OCI-LY1 (cell line): ENCODE data around the gene FRG2B.
"Not testable (repeated sequence)": the region's sequence is repeated elsewhere in the genome, so short reads cannot be mapped to it uniquely, and the experiment has no call there.

ENCODE experiments used
- H2AFZ ChIP-seq: fragments of 200-600 bp; sonication (generic), shearing (Covaris generic); 2 replicates; pipeline ENCODE4 v1.6.0; 2014; ENCODE audit warnings: antibody characterized with exemption, mild to moderate bottlenecking, low read length
- H3F3A ChIP-seq: fragments of 200-600 bp; sonication (generic), shearing (Covaris generic); 2 replicates; pipeline ENCODE4 v1.6.0; 2014; ENCODE audit warnings: mild to moderate bottlenecking, antibody characterized with exemption, low read length, moderate library complexity; ENCODE audit not compliant: insufficient read depth
- H3K27ac ChIP-seq: fragments of 200-600 bp; sonication (generic); 2 replicates; pipeline ENCODE4 v1.5.1; 2014; ENCODE audit warnings: low read length, mixed run types, mild to moderate bottlenecking, low read depth; ENCODE audit not compliant: poor library complexity, severe bottlenecking
- H3K27me3 ChIP-seq: fragments of 200-600 bp; sonication (generic); 2 replicates; pipeline ENCODE4 v1.6.0; 2014; ENCODE audit warnings: antibody characterized with exemption, mild to moderate bottlenecking, low read length, moderate library complexity; ENCODE audit not compliant: insufficient read depth
- H3K36me3 ChIP-seq: fragments of 200-600 bp; sonication (generic); 2 replicates; pipeline ENCODE4 v1.6.1; 2014; ENCODE audit warnings: mild to moderate bottlenecking, antibody characterized with exemption, low read length, moderate library complexity, mixed read lengths; ENCODE audit not compliant: insufficient read depth
- H3K4me1 ChIP-seq: fragments of 200-600 bp; sonication (generic); 2 replicates; pipeline ENCODE4 v1.5.1; 2014; ENCODE audit warnings: mild to moderate bottlenecking, low read length, moderate library complexity; ENCODE audit not compliant: insufficient read depth, severe bottlenecking
- H3K4me2 ChIP-seq: fragments of 200-600 bp; sonication (generic), shearing (Covaris generic); 2 replicates; pipeline ENCODE4 v1.6.1; 2014; ENCODE audit warnings: low read length
- H3K4me3 ChIP-seq: fragments of 200-600 bp; sonication (generic); 2 replicates; pipeline ENCODE4 v1.5.1; 2014; ENCODE audit warnings: low read length, low read depth, mild to moderate bottlenecking, mixed read lengths; ENCODE audit not compliant: poor library complexity, severe bottlenecking
- H3K79me2 ChIP-seq: fragments of 200-600 bp; shearing (Covaris generic); 2 replicates; pipeline ENCODE4 v1.6.1; 2016; ENCODE audit warnings: mixed run types, low read length, mixed read lengths; ENCODE audit not compliant: insufficient read depth
- H3K9ac ChIP-seq: fragments of 200-600 bp; sonication (generic), shearing (Covaris generic); 2 replicates; pipeline ENCODE4 v1.6.1; 2014; ENCODE audit warnings: mild to moderate bottlenecking, low read length, mixed read lengths
- H3K9me2 ChIP-seq: fragments of 200-600 bp; sonication (generic), shearing (Covaris generic); 2 replicates; pipeline ENCODE4 v1.6.1; 2014; ENCODE audit warnings: low read depth, mild to moderate bottlenecking, low read length, mixed read lengths
- H3K9me3 ChIP-seq: fragments of 200-600 bp; shearing (Covaris generic); 2 replicates; pipeline ENCODE4 v1.6.1; 2014; ENCODE audit warnings: low read length, mixed read lengths
- H4K20me1 ChIP-seq: fragments of 200-600 bp; sonication (generic), shearing (Covaris generic); 2 replicates; pipeline ENCODE4 v1.6.0; 2016; ENCODE audit warnings: mild to moderate bottlenecking, low read length; ENCODE audit not compliant: insufficient read depth
- EZH2 ChIP-seq: fragments of 200-600 bp; sonication (generic), shearing (Covaris generic); IDR thresholded peaks from 2 replicates; pipeline ENCODE4 v1.8.0; 2017; ENCODE audit warnings: borderline replicate concordance, mixed run types, mild to moderate bottlenecking, antibody characterized with exemption, low read length, moderate library complexity, mixed read lengths
- TF ChIP-seq, protein P1 (sequence below): fragments of 200-600 bp; sonication (generic), shearing (Covaris generic); IDR thresholded peaks from 2 replicates; pipeline ENCODE4 v1.5.1; 2017; ENCODE audit warnings: mild to moderate bottlenecking, antibody characterized with exemption, low read length, moderate library complexity, mixed read lengths

FRG2B gene

GRCh38 chr10:133592716-133593115 is 33.9 kb downstream of the FRG2B start:
- Histone ChIP-seq H3K9me2 (no peaks in the 10 kb centered on the region), H3K9me3 (no peaks in the 10 kb centered on the region), H3K27me3 (no peaks in the 10 kb centered on the region), H3K4me3 (no peak overlapping the region), H3K27ac (no peak overlapping the region), H3F3A (no peaks in the 10 kb centered on the region), H3K36me3 (no peaks in the 10 kb centered on the region), H3K9ac (no peak overlapping the region), H3K4me2 (no peak overlapping the region), H3K79me2 (no peaks in the 10 kb centered on the region), H3K4me1 (no peaks in the 10 kb centered on the region), H4K20me1 (no peaks in the 10 kb centered on the region), H2AFZ (no peak overlapping the region)
- no peak for TF ChIP-seq EZH2
- TF ChIP-seq, protein P1, sequence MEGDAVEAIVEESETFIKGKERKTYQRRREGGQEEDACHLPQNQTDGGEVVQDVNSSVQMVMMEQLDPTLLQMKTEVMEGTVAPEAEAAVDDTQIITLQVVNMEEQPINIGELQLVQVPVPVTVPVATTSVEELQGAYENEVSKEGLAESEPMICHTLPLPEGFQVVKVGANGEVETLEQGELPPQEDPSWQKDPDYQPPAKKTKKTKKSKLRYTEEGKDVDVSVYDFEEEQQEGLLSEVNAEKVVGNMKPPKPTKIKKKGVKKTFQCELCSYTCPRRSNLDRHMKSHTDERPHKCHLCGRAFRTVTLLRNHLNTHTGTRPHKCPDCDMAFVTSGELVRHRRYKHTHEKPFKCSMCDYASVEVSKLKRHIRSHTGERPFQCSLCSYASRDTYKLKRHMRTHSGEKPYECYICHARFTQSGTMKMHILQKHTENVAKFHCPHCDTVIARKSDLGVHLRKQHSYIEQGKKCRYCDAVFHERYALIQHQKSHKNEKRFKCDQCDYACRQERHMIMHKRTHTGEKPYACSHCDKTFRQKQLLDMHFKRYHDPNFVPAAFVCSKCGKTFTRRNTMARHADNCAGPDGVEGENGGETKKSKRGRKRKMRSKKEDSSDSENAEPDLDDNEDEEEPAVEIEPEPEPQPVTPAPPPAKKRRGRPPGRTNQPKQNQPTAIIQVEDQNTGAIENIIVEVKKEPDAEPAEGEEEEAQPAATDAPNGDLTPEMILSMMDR: no peak

DNA sequence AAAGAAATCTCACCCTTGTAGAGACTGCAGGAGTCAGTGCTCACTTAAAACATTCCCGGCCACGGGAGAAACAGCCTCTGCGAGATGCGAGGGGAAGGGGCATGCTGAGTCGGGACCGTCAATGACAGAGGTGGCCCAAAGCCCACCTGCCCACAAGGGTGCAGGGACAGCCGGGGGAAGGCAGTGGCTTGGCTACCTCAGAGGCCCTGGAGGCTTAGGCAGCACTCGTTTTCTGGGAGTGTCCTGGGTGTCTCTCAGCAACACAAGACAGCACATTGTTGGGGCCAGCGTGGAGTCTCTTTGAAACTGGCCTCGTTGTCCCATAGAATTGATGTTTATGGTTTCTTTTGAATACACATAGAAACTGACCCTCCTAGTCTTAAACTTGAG is 35.6 kb downstream of the FRG2B start:
- H3K9me3 ChIP-seq: no peaks in the 10 kb centered on the region
- H3K4me1 ChIP-seq: no peaks in the 10 kb centered on the region
- H2AFZ ChIP-seq: no peak overlapping the region
- H3K9me2 ChIP-seq: no peaks in the 10 kb centered on the region
- H3K36me3 ChIP-seq: no peaks in the 10 kb centered on the region
- no peaks in the 10 kb centered on the region for H3K79me2 ChIP-seq
- no peak overlapping the region for H3K9ac ChIP-seq
- H3K27ac ChIP-seq: no peak overlapping the region
- H4K20me1 ChIP-seq: no peaks in the 10 kb centered on the region
- H3F3A ChIP-seq: no peaks in the 10 kb centered on the region
- no peaks in the 10 kb centered on the region for H3K27me3 ChIP-seq
- TF ChIP-seq EZH2: no peak
- TF ChIP-seq, protein P1: no peak
- no peak overlapping the region for H3K4me2 ChIP-seq
- H3K4me3 ChIP-seq: no peak overlapping the region

DNA sequence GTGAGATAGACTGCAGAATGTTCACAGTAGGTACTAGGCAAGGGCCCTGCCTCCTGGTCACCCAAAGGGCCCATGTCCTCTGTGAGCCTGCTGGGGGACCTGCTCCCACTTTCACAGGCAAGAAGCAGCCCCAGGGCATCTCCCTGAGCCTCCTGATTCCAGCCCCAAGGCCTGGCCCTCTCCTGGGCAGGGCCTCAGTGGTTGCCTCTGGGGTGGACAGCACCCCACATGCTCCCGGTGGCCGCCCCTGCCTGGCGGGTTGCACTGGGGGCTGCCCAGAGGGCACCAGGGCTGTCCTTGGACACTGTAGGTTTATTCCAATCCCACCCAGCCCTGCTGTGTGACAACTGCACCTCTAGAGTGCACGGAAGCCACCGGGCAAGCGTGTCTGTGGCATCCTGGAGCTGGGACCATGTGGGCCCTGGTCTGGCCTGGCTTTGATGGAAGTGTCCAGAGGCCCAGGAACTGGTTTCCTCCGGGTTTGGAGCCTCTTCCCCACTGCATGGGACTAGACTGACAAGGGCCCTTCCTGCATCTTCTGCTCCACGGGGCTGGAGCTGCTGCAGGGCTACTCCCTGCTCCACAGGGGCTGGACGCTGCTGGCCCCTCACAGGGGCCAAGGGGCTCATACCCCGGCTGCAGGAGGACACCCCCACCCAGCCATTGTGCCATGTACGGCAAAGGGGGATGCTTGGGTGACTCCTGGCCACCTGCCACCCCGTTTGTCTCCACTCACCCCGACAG is 36.2 kb downstream of the FRG2B start:
- no peaks in the 10 kb centered on the region for H3K9me3 ChIP-seq
- no peaks in the 10 kb centered on the region for H3K27me3 ChIP-seq
- TF ChIP-seq, protein P1: no peak
- TF ChIP-seq EZH2: no peak

GRCh38 chr10:133577037-133577436 is 49.6 kb downstream of the FRG2B start:
- not testable (repeated sequence) for H3K79me2 ChIP-seq, H3K4me2 ChIP-seq, H4K20me1 ChIP-seq, H3K36me3 ChIP-seq, H2AFZ ChIP-seq, H3K27ac ChIP-seq, H3K9me2 ChIP-seq, H3K4me3 ChIP-seq, H3F3A ChIP-seq, H3K4me1 ChIP-seq, H3K9ac ChIP-seq, H3K9me3 ChIP-seq, H3K27me3 ChIP-seq

More for the DNA sequence above, 36.2 kb downstream of the FRG2B start:
- no peaks in the 10 kb centered on the region for H4K20me1 ChIP-seq
- no peak overlapping the region for H3K27ac ChIP-seq
- H3K9me2 ChIP-seq: no peaks in the 10 kb centered on the region
- no peaks in the 10 kb centered on the region for H3K79me2 ChIP-seq
- no peaks in the 10 kb centered on the region for H3K36me3 ChIP-seq
- no peaks in the 10 kb centered on the region for H3F3A ChIP-seq
- no peaks in the 10 kb centered on the region for H3K4me1 ChIP-seq
- no peak overlapping the region for H3K4me3 ChIP-seq
- no peak overlapping the region for H3K4me2 ChIP-seq
- no peak overlapping the region for H3K9ac ChIP-seq
- no peak overlapping the region for H2AFZ ChIP-seq
